Esophagus squamous epithelium (tissue), 4 donors: ENCODE results near the gene FGFR3.

Source experiments
- CTCF ChIP-seq, 6 experiments: fragments of 450-650 bp in 4 of 6; fragments of 200-600 bp in 2 of 6; sonication (generic) in 2 of 6; IDR thresholded peaks; one replicate each; pipeline ENCODE4 v1.5.1; 2016 to 2019; ENCODE audit warnings: antibody characterized with exemption in 6 of 6, mild to moderate bottlenecking in 4 of 6, moderate library complexity in 4 of 6
- POLR2A ChIP-seq, 4 donors: fragments of 450-650 bp; IDR thresholded peaks; one replicate each; pipeline ENCODE4 v1.6.1; 2017; ENCODE audit warnings: antibody characterized with exemption in 4 of 4, mild to moderate bottlenecking in 4 of 4, moderate library complexity in 3 of 4

- no peak for TF ChIP-seq CTCF (IDR thresholded peaks at IDR 0.05)
- no peak for TF ChIP-seq POLR2A (IDR thresholded peaks at IDR 0.05)
Observed at GRCh38 chr4:1772853-1773538, 20.1 kb upstream of the FGFR3 start.
